ENCODE measurements around the gene RPS26. TPM values are rescaled to one million over a fixed set of nuclear protein-coding genes. Genes with fewer than 3 reads are reported as not detected.

The RPS26 gene
- total RNA-seq, 4 donors from 2014 or later: 295 to 1,263 (median 759) TPM

- Histone ChIP-seq H3K9me3 (no peaks in the 10 kb centered on the region), H3K27ac (peak overlapping the region in 3 of 4 donors; percentile 83 to 88 (median 83)), H3K36me3 (peaks cover 0 to 39% of the 10 kb centered on the region in 2 donors), H3K4me1 (peaks cover 0 to 36% (median 6%) of the 10 kb centered on the region in 3 donors), H3K27me3 (no peaks in the 10 kb centered on the region), H3K4me3 (peak overlapping the region in 1 of 2 donors; percentile 37)
- ATAC-seq: no peak
- 17% methylated on average over 1 of the region's 2 CpGs; no CpG with 5 or more reads in 1 of the 2 donors for WGBS, 2 donors (ENCODE audit: low coverage in 1 of 2)
- TF ChIP-seq CTCF (IDR thresholded peaks at IDR 0.05) (no peak), POLR2A (IDR thresholded peaks at IDR 0.05) (no peak), EP300 (IDR thresholded peaks at IDR 0.05) (no peak)
Measured at GRCh38 chr12:56021889-56022497, 19.7 kb upstream of the RPS26 start.

GRCh38 chr12:56028511-56029165, 13.1 kb upstream of the RPS26 start:
- H3K4me3 ChIP-seq: no peak overlapping the region
- ATAC-seq: no peak
- no peaks in the 10 kb centered on the region for H3K9me3 ChIP-seq
- H3K27ac ChIP-seq: no peak overlapping the region
- H3K27me3 ChIP-seq: no peaks in the 10 kb centered on the region
- WGBS, 2 donors (ENCODE audit: low coverage in 1 of 2): 29 to 78% methylated on average over 1 to 4 of the region's 5 CpGs
- peaks cover 0 to 78% of the 10 kb centered on the region in 2 donors for H3K36me3 ChIP-seq
- peaks cover 0 to 10% (median 0%) of the 10 kb centered on the region in 3 donors for H3K4me1 ChIP-seq
- TF ChIP-seq EP300 (IDR thresholded peaks at IDR 0.05) (no peak), POLR2A (IDR thresholded peaks at IDR 0.05) (no peak), POLR2AphosphoS5 (IDR thresholded peaks at IDR 0.05) (no peak), CTCF (IDR thresholded peaks at IDR 0.05) (no peak)

GRCh38 chr12:56029166-56029519, 12.6 kb upstream of the RPS26 start:
- TF ChIP-seq POLR2AphosphoS5 (IDR thresholded peaks at IDR 0.05) (no peak), EP300 (IDR thresholded peaks at IDR 0.05) (no peak), CTCF (IDR thresholded peaks at IDR 0.05) (no peak), POLR2A (IDR thresholded peaks at IDR 0.05) (no peak)
- ATAC-seq: no peak

GRCh38 chr12:56029666-56030293, 11.9 kb upstream of the RPS26 start:
- H3K36me3 ChIP-seq: peaks cover 0 to 86% of the 10 kb centered on the region in 2 donors
- TF ChIP-seq CTCF (IDR thresholded peaks at IDR 0.05) (peak in 3 of 4 experiments; percentile 53 to 70 (median 55)), POLR2A (IDR thresholded peaks at IDR 0.05) (no peak), EP300 (IDR thresholded peaks at IDR 0.05) (no peak), POLR2AphosphoS5 (IDR thresholded peaks at IDR 0.05) (peak; percentile 31)
- H3K27ac ChIP-seq: no peak overlapping the region
- no peaks in the 10 kb centered on the region for H3K27me3 ChIP-seq
- no peaks in the 10 kb centered on the region for H3K9me3 ChIP-seq
- WGBS, 2 donors (ENCODE audit: low coverage in 1 of 2): 48 to 78% methylated on average over 2 to 5 of the region's 6 CpGs
- ATAC-seq: peak; percentile 65
- no peak overlapping the region for H3K4me3 ChIP-seq
- H3K4me1 ChIP-seq: peaks cover 0 to 9% (median 0%) of the 10 kb centered on the region in 3 donors

More at GRCh38 chr12:56029166-56029519, 12.6 kb upstream of the RPS26 start:
- Histone ChIP-seq H3K27ac (no peak overlapping the region), H3K36me3 (peaks cover 0 to 83% of the 10 kb centered on the region in 2 donors), H3K9me3 (no peaks in the 10 kb centered on the region), H3K27me3 (no peaks in the 10 kb centered on the region), H3K4me1 (peaks cover 0 to 9% (median 0%) of the 10 kb centered on the region in 3 donors), H3K4me3 (no peak overlapping the region)

Measured in gastroesophageal sphincter (tissue), 4 donors.